ENCODE data around the gene HCN2.
A peak's percentile ranks its signal among the peaks of the same experiment; 100 is the strongest.

HCN2 gene

DNA sequence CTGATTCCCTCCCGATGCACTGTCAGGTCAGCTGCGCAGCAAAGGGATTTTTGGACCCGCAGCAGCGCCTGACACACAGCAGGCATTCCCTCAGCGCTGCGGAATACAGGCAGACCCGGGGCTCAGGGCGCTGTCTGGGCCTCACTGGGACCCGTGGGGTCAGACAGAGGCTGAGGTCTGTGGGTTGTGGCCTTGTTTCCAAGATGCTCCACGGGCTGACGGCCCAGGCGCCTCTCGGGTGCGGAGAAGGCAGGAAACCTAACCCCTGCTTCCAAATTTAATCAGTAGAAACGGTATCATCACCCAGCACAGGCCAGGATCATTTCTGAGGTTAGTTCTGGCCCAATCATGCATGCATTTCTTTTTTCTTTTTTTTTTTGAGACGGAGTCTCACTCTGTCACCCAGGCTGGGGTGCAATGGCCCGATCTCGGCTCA lies 74.0 kb downstream of the HCN2 start:
- Histone ChIP-seq H3K27me3 (no peaks in the 10 kb centered on the region), H3K4me3 (peak overlapping the region; percentile 90 to 100 (median 100)), H3K4me1 (peaks cover 44 to 59% (median 53%) of the 10 kb centered on the region in 10 experiments), H3K36me3 (peaks cover 2 to 25% (median 9%) of the 10 kb centered on the region in 11 experiments; a peak in 21 of 22 replicates), H3K9me3 (replicated peaks in 1 of 11) (peaks cover 2 to 22% (median 12%) of the 10 kb centered on the region in 11 experiments; a peak in 15 of 22 replicates), H4K20me1 (peaks cover 34 to 43% (median 42%) of the 10 kb centered on the region in 11 experiments), H3K4me2 (peak overlapping the region; percentile 86 to 99 (median 95)), H3K27ac (peak overlapping the region; percentile 61 to 98 (median 89)), H3K9ac (peak overlapping the region; percentile 74 to 99 (median 98))
- no peak for TF ChIP-seq Cebpa-rat (IDR thresholded peaks at IDR 0.05)

- peaks cover 22 to 30% (median 29%) of the 10 kb centered on the region in 11 experiments for H4K20me1 ChIP-seq
- H3K4me2 ChIP-seq = peak overlapping the region; percentile 86 to 99 (median 95)
- peak overlapping the region in 3 of 10 experiments; percentile 19 to 48 (median 25); a peak in 4 of 20 replicates for H3K4me3 ChIP-seq
- H3K27me3 ChIP-seq = no peaks in the 10 kb centered on the region
- no peak for TF ChIP-seq Cebpa-rat (IDR thresholded peaks at IDR 0.05)
- peak overlapping the region in 4 of 11 experiments; percentile 81 to 97 (median 90); a peak in 5 of 22 replicates for H3K27ac ChIP-seq
- peak overlapping the region in 6 of 11 experiments; percentile 7 to 99 (median 66); a peak in 6 of 22 replicates for H3K9ac ChIP-seq
- peaks cover 35 to 54% (median 48%) of the 10 kb centered on the region in 10 experiments for H3K4me1 ChIP-seq
- peaks cover 8 to 29% (median 14%) of the 10 kb centered on the region in 11 experiments; a peak in 17 of 22 replicates for H3K9me3 ChIP-seq (replicated peaks in 1 of 11)
- peaks cover 0 to 12% (median 0%) of the 10 kb centered on the region in 11 experiments; a peak in 5 of 22 replicates for H3K36me3 ChIP-seq
These were observed 75.3 kb downstream of the HCN2 start for GRCh38 chr19:664913-665443.
